Lower leg skin (tissue), 3 donors: Measurements from ENCODE around the gene GPS2.

Source experiments
- POLR2A ChIP-seq, 2 donors: fragments of 450-650 bp; IDR thresholded peaks; one replicate each; pipeline ENCODE4 v1.6.1; 2016 to 2017; ENCODE audit warnings: antibody characterized with exemption in 2 of 2, mild to moderate bottlenecking in 1 of 2, moderate library complexity in 1 of 2
- TF ChIP-seq, protein P1 (sequence below), 3 donors: fragments of 450-650 bp; IDR thresholded peaks; one replicate each; pipeline ENCODE4 v1.5.1; 2016; ENCODE audit warnings: antibody characterized with exemption in 3 of 3, mild to moderate bottlenecking in 3 of 3, moderate library complexity in 2 of 3

DNA sequence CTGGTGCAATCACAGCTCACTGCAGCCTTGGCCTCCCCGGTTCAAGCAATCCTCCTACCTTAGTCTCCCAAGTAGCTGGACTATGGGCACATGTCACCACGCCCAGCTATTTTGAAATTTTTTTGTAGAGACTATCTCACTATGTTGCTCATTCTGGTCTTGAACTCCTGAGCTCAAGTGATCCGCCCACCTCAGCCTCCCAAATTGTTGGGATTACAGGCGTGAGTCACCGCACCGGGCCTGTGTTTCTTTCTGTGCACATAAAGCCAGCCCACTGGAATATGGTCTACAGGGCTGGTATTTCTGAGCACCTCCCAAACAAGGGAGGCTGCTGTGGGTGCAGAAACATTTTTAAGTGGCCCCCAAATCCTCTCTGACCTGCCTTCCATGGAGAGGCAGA lies 48.2 kb upstream of the GPS2 start:
- TF ChIP-seq, protein P1, sequence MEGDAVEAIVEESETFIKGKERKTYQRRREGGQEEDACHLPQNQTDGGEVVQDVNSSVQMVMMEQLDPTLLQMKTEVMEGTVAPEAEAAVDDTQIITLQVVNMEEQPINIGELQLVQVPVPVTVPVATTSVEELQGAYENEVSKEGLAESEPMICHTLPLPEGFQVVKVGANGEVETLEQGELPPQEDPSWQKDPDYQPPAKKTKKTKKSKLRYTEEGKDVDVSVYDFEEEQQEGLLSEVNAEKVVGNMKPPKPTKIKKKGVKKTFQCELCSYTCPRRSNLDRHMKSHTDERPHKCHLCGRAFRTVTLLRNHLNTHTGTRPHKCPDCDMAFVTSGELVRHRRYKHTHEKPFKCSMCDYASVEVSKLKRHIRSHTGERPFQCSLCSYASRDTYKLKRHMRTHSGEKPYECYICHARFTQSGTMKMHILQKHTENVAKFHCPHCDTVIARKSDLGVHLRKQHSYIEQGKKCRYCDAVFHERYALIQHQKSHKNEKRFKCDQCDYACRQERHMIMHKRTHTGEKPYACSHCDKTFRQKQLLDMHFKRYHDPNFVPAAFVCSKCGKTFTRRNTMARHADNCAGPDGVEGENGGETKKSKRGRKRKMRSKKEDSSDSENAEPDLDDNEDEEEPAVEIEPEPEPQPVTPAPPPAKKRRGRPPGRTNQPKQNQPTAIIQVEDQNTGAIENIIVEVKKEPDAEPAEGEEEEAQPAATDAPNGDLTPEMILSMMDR (IDR thresholded peaks at IDR 0.05) = no peak
- no peak for TF ChIP-seq POLR2A (IDR thresholded peaks at IDR 0.05)
